Myocyte (in vitro differentiated cells): ENCODE results near the gene MYO1E. TPM values are rescaled to one million over a fixed set of nuclear protein-coding genes. Genes with fewer than 3 reads are reported as not detected.
"Not testable (repeated sequence)": the region's sequence is repeated elsewhere in the genome, so short reads cannot be mapped to it uniquely, and the experiment has no call there.

Source experiments
- DNase-seq: peaks from one replicate; pipeline ENCODE4 v3.0.0-alpha.2; 2012; ENCODE audit warnings: low read depth
- total RNA-seq: library from RNA; depleted of rRNA; stranded (reverse); fragments of >200 nt; gene quantifications from 2 replicates; pipeline ENCODE4 v1.2.3, GENCODE V29; 2014

MYO1E gene
- total RNA-seq, 1 donor from 2014 or later = 146 TPM

GRCh38 chr15:59387196-59387878 is 14.7 kb upstream of the MYO1E start:
- not testable (repeated sequence) for DNase-seq

GRCh38 chr15:59385171-59385570 is 12.5 kb upstream of the MYO1E start:
- DNase-seq = no peak

- DNase-seq = no peak
These were observed 11.8 kb upstream of the MYO1E start for GRCh38 chr15:59384507-59384906.

GRCh38 chr15:59380902-59381610 is 8.4 kb upstream of the MYO1E start:
- no peak for DNase-seq

- DNase-seq = no peak
These were observed 6.9 kb upstream of the MYO1E start for GRCh38 chr15:59379531-59379930.

- no peak for DNase-seq
These were observed 6.2 kb upstream of the MYO1E start for GRCh38 chr15:59378855-59379254.

- DNase-seq = no peak
These were observed 5.3 kb upstream of the MYO1E start for GRCh38 chr15:59377924-59378323.

- no peak for DNase-seq
These were observed 4.1 kb upstream of the MYO1E start for GRCh38 chr15:59376733-59377132.

GRCh38 chr15:59373215-59373614 is 544 bp upstream of the MYO1E start:
- DNase-seq = peak; percentile 15

- DNase-seq = peak; percentile 60
These were observed 966 bp downstream of the MYO1E start for GRCh38 chr15:59371458-59372351.

GRCh38 chr15:59369597-59369996 is 3.1 kb downstream of the MYO1E start:
- DNase-seq = no peak

GRCh38 chr15:59367022-59367451 is 5.6 kb downstream of the MYO1E start:
- no peak for DNase-seq

GRCh38 chr15:59366333-59367021 is 6.2 kb downstream of the MYO1E start:
- DNase-seq = no peak

- DNase-seq = no peak
These were observed 8.4 kb downstream of the MYO1E start for GRCh38 chr15:59364248-59364647.

- DNase-seq = no peak
These were observed 10.3 kb downstream of the MYO1E start for GRCh38 chr15:59362331-59362730.

GRCh38 chr15:59360896-59361295 is 11.8 kb downstream of the MYO1E start:
- DNase-seq = peak; percentile 91

- DNase-seq = no peak
These were observed 12.4 kb downstream of the MYO1E start for GRCh38 chr15:59360305-59360704.

GRCh38 chr15:59355730-59356129 is 16.9 kb downstream of the MYO1E start:
- DNase-seq = no peak

GRCh38 chr15:59354417-59355031 is 18.1 kb downstream of the MYO1E start:
- no peak for DNase-seq

- no peak for DNase-seq
These were observed 18.7 kb downstream of the MYO1E start for GRCh38 chr15:59353994-59354416.

GRCh38 chr15:59352683-59353082 is 20.0 kb downstream of the MYO1E start:
- DNase-seq = no peak
